Measurements from ENCODE around the gene RAB5B.
"Not testable (repeated sequence)": the region's sequence is repeated elsewhere in the genome, so short reads cannot be mapped to it uniquely, and the experiment has no call there.

Gene RAB5B

DNA sequence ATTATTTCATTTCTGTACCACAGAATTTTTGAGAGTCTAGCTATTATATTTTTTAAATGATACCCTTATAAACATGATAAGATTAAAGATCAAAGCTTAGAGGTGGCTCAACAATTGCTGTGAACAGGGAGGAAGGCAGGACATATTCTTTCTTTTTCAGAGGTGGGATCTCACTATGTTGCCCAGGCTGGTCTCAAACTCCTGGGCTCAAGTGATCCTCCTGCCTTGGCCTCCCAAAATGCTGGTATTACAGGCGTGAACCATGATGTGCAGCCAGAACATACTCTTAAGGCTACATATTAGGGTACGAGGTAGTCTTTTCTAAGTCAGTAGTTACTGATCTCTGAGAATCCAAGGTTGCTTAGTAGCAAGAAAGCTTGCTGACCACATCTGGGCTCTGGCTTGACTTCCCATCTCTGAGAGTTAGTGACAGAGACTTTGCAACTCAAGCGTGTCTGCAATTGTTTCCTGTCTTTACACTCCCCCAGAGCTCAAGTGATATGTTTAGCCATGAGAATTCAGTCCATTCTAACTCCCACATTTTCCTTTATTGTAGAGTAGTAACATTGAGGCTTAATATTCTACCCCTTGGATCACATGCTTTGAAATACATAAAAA, 8.6 kb downstream of the RAB5B start:
- no peak for DNase-seq (ENCODE audit: low read depth in 3 of 3, low spot score in 1 of 3)

DNA sequence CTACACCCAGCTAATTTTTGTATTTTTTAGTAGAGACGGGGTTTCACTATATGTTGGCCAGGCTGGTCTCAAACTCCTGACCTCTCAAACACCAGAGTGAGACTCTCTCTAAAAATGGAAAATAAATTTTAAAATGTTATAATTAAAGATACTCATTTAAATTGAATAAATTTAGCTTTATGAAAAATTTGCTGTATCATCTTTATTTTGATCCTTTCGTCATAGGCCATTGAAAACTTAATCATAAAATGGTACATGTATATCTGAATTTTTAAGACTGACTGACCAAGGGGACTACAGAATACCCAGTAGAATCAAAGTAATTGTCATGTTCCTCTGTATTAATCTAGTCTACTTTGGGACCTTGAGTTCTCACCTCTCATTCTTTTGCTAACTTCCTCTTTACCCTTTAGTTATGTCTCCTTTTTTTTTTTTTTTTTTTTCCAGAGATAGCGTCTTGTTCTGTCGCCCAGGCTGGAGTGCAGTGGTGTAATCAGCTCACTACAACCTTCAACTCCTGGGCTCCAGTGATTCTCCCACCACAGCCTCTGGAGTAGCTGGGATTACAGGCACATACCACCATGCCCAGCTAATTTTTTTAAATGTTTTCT, 9.5 kb downstream of the RAB5B start:
- DNase-seq (ENCODE audit: low read depth in 3 of 3, low spot score in 1 of 3) = no peak

DNA sequence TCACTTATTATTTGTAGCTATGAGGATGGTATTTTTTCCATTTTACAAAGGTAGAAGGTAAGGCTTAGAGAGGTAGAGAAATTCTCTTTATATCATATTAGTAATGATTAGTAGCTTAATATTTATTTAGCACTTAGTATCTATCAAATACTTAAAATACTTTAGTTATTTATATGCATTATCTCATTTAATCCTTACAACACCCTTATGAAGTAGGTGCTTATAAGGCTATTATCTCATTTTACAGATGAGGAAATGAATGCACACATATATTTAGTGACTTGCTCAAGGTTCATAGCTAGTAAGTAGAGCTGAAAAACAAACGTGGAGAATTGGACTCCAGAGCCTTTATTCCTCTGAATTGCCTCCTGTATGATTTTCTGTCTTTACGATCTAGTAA, 11.0 kb downstream of the RAB5B start:
- no peak for DNase-seq (ENCODE audit: low read depth in 3 of 3, low spot score in 1 of 3)

DNA sequence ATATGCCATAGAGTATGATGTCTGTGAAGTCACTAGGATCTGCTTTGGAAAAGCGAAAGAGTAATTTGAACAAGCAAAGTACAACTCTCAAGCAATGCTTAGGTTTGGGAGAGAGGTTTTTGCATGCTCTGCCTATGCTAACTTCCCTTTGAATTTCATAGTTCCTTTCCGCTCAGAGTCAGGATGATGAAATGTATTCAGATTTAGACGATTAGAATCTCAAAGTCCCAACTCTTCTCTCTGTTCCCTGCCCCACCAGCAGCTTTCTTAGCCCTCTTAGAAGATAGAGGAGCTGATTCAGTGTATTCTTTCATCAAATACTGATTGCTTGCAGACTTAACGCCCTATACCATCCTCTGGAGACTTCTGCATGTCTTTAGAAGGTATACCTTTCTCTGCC, 11.5 kb downstream of the RAB5B start:
- no peak for DNase-seq (ENCODE audit: low read depth in 3 of 3, low spot score in 1 of 3)

DNA sequence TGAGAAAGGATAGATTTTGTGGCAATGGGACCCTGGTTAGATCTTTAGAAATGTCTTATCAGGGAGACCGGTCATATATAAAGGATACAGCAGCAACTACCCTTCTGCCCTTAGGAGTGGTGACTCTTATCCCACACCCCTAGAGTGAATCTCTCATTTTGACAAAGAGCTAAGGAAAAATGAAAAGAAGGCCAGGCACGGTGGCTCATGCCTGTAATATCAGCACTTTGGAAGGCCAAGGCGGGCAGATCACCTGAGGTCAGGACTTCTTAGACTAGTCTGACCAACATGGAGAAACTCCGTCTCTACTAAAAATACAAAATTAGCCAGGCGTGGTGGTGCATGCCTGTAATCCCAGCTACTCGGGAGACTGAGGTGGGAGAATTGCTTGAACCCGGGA, 12.1 kb downstream of the RAB5B start:
- DNase-seq (ENCODE audit: low read depth in 3 of 3, low spot score in 1 of 3) = not testable (repeated sequence)

DNA sequence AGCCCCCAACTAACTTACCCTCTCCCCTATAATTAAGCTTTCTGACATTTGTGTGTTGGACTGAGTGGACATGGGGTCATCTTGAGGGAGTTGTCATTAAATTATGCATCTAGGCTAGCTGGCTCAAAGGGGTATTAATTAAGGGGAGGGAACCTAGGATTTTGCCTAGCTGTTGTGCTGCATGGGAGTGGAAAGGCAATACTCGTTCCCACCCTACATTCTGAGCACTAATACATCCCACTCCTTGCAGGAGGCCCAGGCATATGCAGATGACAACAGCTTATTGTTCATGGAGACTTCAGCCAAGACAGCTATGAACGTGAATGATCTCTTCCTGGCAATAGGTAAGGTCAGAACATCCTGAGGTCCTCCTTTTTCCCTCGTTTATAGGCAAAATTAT, 17.2 kb downstream of the RAB5B start:
- no peak for DNase-seq (ENCODE audit: low read depth in 3 of 3, low spot score in 1 of 3)

DNA sequence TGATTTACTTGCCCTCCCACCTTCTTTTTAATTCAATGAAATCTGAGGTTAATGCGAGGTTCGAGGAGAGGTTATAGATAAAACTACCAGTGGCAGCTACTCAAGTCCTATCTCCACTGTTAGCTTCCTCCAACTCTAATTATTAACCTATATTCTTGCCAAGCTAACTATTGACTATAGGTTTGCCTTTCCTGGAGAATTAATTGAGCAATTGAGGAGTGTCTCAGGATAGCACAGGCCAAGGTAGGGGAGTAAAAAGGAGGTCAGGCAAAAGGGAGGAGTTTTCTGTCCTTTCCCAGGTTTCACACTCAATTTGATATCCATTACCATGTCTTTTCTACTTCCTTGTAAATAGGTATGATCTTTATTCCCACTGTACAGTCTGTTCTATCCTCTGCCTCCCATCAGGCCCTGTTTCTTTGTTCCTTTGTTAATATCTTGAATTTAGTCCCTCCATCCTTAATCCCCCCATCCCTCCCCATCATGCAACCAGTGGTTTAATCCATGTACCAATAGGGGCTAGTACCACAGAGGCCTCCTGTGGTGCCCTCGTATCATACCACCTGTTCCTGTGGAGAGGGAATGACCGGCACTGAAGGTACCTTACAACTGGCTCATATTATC, 19.5 kb downstream of the RAB5B start:
- no peak for DNase-seq (ENCODE audit: low read depth in 3 of 3, low spot score in 1 of 3)

DNA sequence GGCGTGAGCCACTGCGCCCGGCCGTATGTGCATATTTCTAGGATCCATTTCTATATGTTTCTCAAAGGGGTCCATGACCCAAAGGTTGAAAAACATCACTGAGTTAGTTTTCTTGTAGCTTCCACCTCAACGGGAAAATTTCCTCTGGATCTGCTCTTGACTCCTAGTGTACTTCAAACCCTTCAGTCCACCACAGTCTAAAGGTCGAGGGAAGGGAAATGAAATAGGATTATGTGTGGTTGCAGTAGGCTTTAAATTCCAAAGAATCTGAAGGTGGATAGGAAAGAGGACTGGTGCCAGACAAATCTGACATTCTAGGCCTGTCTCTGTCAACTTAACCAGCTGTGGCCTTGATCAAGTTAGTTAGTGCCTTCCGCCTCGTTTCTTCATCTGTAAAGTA, 21.5 kb downstream of the RAB5B start:
- no peak for DNase-seq (ENCODE audit: low read depth in 3 of 3, low spot score in 1 of 3)

DNA sequence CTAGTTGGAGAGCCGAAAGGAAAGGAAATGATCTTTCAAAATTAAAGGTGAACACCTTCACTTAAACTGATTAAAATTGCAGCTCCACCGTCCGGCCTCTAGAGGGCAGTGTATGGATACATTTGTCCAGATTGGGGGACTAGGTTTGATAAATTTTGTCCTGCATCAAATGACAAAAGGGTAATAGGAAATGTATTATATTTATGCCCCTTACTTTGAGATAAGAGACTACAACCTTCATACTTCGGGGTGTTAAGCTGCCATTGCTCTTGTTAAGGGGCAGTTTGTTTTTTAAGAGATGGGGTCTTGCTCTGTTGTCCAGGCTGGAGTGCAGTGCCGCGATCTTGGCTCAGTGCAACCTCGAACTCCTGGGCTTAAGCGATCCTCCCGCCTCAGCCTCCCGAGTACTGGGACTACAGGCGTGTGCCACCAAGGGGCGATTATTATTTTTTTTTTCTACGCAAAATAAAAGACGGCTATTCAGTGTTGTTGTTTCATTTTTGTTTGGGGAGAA, 22.4 kb downstream of the RAB5B start:
- DNase-seq (ENCODE audit: low read depth in 3 of 3, low spot score in 1 of 3) = peak in 2 of 3 donors; percentile 37 to 40

DNA sequence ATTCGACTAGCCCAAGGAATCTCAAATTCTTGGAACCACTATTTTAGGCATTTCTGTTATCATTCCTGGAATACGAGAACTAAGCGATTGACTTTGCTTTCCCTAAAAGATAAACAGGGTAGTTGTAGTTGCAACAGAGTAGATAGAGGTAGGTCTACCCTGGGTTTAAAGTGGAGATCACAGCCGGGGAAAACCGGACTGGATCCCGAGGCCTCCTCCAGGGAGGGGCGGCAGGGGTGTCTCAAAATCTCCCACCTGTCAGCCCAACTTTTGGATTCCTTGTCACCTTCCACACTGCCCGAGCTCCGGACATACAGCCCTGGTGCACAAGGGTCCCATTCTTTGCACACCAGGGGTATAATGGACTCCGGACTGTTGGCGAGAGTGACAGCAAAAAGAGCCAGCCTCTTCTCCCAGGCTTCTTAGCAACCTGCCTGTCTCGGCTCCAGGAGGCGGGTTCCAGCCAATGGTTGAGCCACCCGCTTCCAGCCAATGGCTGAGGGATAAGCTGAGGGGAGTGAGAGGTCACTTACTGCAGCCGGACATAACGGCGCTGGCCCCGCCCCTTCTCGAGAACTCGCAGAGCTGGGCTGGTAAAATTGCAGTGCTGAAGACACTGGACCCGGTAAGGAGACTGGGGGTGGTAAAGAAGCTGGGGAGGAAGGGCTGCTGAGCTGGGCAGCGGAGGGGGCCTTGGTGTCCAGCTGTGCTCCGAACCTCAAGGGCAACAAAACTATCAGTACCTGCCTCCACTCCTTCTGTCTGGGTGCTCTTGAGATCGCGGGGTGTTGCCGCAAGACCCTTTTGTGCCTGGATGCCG, 23.0 kb downstream of the RAB5B start, which contains the start of gene SUOX:
Gene SUOX, plus strand, starts transcription at position 562 of the 820 bp plus-strand sequence. CDS start 4,946 bp downstream, outside the sequence.
- DNase-seq (ENCODE audit: low read depth in 3 of 3, low spot score in 1 of 3) = no peak

DNA sequence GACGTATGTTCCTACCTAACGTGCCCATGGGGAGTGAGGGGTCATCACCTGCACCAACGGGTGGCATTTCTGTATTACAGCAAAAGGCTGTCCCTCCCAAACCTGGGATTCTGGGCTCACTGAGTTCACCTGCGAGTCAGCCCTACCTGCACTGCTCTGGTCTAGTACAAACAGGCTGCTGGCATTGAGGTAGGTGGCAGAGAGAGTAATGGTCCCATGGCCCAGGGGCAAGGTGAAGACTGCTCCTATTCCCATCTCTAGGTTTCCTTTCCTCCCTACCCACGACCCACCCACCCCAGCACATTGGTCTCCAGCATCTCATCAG, 23.6 kb downstream of the RAB5B start:
- DNase-seq (ENCODE audit: low read depth in 3 of 3, low spot score in 1 of 3) = no peak

DNA sequence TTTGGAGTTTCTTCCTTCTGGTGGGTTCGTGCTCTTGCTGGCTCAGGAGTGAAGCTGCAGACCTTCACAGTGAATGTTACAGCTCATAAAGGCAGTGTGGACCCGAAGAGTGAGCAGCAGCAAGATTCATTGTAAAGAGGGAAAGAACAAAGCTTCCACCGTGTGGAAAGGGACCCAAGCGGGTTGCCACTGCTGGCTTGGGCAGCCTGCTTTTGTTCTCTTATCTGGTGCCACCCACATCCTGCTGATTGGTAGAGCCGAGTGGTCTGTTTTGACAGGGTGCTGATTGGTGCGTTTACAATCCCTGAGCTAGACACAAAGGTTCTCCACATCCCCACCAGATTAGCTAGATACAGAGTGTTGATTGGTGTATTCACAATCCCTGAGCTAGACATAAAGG, 25.6 kb downstream of the RAB5B start:
- not testable (repeated sequence) for DNase-seq (ENCODE audit: low read depth in 3 of 3, low spot score in 1 of 3)

DNA sequence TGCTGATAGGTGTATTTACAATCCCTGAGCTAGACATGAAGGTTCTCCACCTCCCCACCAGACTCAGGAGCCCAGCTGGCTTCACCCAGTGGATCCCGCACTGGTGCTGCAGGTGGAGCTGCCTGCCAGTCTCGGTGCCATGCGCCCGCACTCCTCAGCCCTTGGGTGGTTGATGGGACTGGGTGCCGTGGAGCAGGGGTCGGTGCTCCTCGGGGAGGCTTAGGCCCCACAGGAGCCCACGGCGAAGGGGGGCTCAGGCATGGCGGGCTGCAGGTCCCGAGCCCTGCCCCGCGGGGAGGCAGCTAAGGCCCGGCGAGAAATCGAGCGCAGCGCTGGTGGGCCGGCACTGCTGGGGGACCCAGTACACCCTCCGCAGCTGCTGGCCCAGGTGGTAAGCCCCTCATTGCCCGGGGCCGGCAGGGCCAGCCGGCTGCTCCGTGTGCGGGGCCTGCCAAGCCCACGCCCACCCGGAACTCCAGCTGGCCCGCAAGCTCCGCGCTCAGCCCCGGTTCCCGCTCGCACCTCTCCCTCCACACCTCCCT, 26.2 kb downstream of the RAB5B start:
- not testable (repeated sequence) for DNase-seq (ENCODE audit: low read depth in 3 of 3, low spot score in 1 of 3)

DNA sequence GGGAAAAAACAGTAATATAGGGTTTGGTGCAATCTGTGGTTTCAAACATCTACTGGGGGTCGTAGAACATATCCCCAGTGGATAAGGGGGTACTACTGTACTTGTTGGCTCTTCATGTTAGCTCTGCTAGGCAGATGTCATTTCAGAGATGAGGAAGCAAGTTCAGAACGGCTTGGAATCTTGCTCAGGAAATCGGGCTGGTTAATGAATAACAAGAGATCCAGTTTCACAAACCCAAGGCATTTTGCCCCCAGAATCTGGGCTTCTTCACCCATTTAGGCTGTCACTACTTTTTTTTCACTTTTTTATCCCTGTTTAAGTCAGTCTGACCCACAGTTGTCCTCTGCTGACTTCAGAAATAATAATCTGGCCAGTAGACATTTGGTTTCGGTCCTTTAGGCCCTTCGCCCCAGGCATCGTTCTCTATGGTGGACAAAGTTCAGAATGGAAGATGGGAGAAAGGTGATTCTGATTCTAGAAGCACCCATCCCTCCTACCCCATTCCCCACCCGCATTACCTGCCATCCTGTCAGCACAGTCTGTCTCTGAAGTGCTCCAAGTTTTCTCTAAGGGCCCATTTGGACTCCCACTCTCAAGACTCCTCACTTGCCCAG, 27.7 kb downstream of the RAB5B start:
- no peak for DNase-seq (ENCODE audit: low read depth in 3 of 3, low spot score in 1 of 3)

DNA sequence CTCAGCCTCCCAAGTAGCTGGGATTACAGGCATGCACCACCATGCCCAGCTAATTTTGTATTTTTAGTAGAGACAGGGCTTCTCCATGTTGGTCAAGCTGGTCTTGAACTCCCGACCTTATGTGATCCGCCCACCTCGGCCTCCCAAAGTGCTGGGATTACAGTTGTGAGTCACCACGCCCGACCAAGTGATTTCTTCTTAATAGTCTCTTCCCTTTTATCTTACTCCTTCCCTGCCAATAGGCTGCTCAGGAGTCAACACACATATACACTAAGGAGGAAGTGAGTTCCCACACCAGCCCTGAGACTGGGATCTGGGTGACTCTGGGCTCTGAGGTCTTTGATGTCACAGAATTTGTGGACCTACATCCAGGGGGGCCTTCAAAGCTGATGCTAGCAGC, 29.5 kb downstream of the RAB5B start:
- DNase-seq (ENCODE audit: low read depth in 3 of 3, low spot score in 1 of 3) = not testable (repeated sequence)

DNA sequence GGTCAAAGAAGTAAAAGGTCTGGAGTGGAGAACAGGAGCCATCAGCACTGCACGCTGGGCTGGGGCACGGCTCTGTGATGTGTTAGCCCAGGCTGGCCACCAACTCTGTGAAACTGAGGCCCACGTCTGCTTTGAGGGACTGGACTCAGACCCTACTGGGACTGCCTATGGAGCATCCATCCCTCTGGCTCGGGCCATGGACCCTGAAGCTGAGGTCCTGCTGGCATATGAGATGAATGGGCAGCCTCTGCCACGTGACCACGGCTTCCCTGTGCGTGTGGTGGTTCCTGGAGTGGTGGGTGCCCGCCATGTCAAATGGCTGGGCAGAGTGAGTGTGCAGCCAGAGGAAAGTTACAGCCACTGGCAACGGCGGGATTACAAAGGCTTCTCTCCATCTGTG, 30.3 kb downstream of the RAB5B start:
- DNase-seq (ENCODE audit: low read depth in 3 of 3, low spot score in 1 of 3) = no peak

DNA sequence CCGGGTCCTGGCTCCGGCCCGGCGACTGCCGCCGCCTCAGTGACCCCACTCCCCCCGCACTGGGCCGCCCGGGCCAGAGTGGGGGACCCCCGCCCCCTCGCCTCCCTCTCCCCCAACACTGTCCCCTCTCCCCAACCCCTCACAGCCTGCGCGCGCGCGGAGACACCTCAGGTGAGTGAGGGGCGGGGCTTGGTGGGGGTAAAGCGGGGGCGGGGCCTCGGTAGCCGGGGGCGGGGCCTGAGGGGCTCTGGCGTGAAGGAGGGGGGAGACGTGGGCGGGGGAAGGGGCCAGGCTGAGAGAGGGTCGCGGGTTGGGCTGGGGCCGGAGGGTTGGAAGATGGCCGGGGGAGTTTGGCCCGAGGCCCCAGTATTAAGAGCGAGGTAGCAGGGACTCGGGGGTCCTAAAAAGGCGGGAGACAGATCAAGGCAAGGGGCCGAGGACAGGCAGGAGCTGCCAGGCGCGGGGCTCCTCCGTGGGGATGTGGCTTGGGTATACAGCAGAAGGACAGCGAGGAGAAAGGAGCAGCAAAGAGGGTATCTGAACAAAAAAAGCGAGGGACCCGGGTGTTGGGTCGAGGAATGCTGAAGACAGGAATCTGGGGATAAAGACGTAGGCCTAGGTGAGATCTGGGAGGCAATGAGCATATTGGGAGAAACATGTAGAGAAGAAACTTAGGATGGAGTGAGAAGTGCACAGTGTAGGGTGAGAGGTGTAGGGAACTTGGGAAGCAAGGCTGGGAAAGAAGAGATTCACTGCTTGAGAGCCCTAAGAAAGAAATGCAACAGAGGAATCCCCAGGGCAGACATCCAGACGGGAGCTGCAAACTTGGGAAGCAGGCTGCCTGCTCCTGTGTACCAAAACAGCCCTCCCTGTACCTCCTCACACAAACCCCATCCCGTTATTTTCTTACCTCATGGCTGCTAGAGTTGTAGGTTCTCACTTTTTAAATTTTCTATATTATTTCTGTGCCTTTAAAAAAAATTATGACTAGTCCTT, 34.0 kb downstream of the RAB5B start:
- peak; percentile 40 to 62 (median 51) for DNase-seq (ENCODE audit: low read depth in 3 of 3, low spot score in 1 of 3)

DNA sequence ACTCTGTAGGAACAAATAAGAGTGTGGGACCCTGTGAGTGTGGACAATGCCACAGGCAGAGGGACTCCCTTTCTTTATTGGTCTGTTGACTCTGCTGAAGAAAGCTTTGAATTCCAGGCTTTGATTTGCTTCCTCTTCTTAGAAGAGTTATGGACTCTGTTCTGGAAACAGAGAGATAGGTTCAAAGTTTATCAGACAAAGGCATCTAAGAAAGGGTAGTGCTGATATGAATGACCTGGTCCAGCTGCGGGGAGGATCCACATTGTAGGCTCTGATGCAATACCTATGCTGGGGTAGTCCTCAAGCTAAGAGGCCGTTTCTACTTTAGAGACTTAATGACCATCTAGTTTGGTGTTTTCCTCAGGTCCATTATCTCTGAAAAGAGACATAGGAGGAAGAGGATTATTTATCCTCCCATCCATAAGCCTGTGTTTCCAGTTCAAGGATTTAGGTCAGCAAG, 36.3 kb downstream of the RAB5B start:
- DNase-seq (ENCODE audit: low read depth in 3 of 3, low spot score in 1 of 3) = no peak

DNA sequence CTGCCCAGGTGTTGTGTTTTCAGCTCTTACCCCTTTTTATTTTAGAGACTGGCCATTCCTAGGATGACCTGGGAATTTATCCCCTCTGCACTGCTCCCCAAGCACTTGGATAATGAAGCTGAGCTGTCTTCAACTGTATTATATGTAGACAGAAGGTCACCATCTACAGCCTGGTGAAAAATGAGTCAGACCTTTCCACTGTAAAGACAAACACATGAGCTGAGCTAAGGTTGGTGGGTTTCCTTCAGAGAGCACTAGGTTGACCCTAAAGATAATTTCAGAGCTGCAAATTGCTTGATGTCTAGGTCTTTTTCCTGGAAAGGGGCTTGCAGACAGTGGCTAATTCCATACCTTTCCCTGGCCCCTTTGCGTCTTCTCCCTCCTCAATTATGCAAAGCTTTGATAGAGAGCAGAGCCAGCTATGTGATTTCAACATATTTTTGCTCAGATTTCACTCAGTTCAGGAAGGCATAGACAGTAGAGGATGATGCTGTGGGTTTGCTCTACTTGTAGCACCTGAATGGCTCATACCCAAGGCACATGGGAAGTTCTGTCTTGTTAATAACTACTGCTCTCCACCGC, 37.7 kb downstream of the RAB5B start:
- no peak for DNase-seq (ENCODE audit: low read depth in 3 of 3, low spot score in 1 of 3)

Data from stimulated activated CD4-positive, alpha-beta T cell treated with anti-CD3 and anti-CD28 coated beads, TNF-alpha, amount 100 ng/mL, for 1 hour (primary cell).